ENCODE data around the gene EFS.
"Not testable (repeated sequence)": the region's sequence is repeated elsewhere in the genome, so short reads cannot be mapped to it uniquely, and the experiment has no call there.

Gene EFS

GRCh38 chr14:23398348-23398747 is 33.4 kb upstream of the EFS start:
- H3K9me3 ChIP-seq (ENCODE audit: severe bottlenecking): no peaks in the 10 kb centered on the region
- no peak for DNase-seq

GRCh38 chr14:23396781-23397407 is 31.9 kb upstream of the EFS start:
- Histone ChIP-seq H3K9me3 (ENCODE audit: severe bottlenecking) (no peaks in the 10 kb centered on the region), H3K4me3 (ENCODE audit: low read depth, low read length) (no peak overlapping the region), H3K27ac (no peak overlapping the region), H3K36me3 (no peaks in the 10 kb centered on the region), H3K27me3 (ENCODE audit: insufficient read depth, low read depth, severe bottlenecking) (no peaks in the 10 kb centered on the region)
- no peak for DNase-seq
- TF ChIP-seq, protein P1, sequence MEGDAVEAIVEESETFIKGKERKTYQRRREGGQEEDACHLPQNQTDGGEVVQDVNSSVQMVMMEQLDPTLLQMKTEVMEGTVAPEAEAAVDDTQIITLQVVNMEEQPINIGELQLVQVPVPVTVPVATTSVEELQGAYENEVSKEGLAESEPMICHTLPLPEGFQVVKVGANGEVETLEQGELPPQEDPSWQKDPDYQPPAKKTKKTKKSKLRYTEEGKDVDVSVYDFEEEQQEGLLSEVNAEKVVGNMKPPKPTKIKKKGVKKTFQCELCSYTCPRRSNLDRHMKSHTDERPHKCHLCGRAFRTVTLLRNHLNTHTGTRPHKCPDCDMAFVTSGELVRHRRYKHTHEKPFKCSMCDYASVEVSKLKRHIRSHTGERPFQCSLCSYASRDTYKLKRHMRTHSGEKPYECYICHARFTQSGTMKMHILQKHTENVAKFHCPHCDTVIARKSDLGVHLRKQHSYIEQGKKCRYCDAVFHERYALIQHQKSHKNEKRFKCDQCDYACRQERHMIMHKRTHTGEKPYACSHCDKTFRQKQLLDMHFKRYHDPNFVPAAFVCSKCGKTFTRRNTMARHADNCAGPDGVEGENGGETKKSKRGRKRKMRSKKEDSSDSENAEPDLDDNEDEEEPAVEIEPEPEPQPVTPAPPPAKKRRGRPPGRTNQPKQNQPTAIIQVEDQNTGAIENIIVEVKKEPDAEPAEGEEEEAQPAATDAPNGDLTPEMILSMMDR (IDR thresholded peaks at IDR 0.05; ENCODE audit: low read depth, low read length): no peak

More at GRCh38 chr14:23398348-23398747, 33.4 kb upstream of the EFS start:
- no peaks in the 10 kb centered on the region for H3K36me3 ChIP-seq
- TF ChIP-seq, protein P1 (IDR thresholded peaks at IDR 0.05; ENCODE audit: low read depth, low read length): no peak
- H3K27me3 ChIP-seq (ENCODE audit: insufficient read depth, low read depth, severe bottlenecking): no peaks in the 10 kb centered on the region
- no peak overlapping the region for H3K4me3 ChIP-seq (ENCODE audit: low read depth, low read length)
- no peak overlapping the region for H3K27ac ChIP-seq

DNA sequence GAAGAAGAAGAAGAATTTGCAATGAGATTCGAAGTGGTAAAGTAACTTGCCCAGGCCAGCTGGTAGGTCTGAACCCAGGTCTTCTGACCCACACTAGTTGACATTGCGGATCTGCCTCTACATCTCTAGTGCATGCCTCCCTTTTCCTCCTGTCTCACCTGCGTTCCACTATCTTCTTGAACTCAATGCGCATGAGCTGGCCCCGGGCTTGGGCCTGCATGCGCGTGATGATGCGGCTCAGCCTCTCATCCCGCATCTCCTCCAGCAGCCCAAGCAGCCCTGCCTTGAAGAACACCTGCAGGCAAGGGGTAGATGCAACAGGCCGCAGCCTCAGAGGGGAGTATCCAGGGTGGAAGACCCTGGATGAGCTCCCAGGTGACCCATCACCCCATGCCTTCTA is 31.2 kb upstream of the EFS start:
- TF ChIP-seq, protein P1 (IDR thresholded peaks at IDR 0.05; ENCODE audit: low read depth, low read length): no peak
- H3K27me3 ChIP-seq (ENCODE audit: insufficient read depth, low read depth, severe bottlenecking): no peaks in the 10 kb centered on the region
- no peaks in the 10 kb centered on the region for H3K36me3 ChIP-seq
- DNase-seq: no peak
- no peaks in the 10 kb centered on the region for H3K9me3 ChIP-seq (ENCODE audit: severe bottlenecking)
- H3K4me3 ChIP-seq (ENCODE audit: low read depth, low read length): no peak overlapping the region
- H3K27ac ChIP-seq: no peak overlapping the region

- Histone ChIP-seq H3K9me3 (ENCODE audit: severe bottlenecking) (no peaks in the 10 kb centered on the region), H3K27ac (no peak overlapping the region), H3K27me3 (ENCODE audit: insufficient read depth, low read depth, severe bottlenecking) (no peaks in the 10 kb centered on the region), H3K36me3 (no peaks in the 10 kb centered on the region), H3K4me3 (ENCODE audit: low read depth, low read length) (no peak overlapping the region)
- TF ChIP-seq, protein P1 (IDR thresholded peaks at IDR 0.05; ENCODE audit: low read depth, low read length): no peak
- no peak for DNase-seq
Measured at GRCh38 chr14:23392613-23393012, 27.6 kb upstream of the EFS start.

GRCh38 chr14:23389871-23390270 is 24.9 kb upstream of the EFS start:
- not testable (repeated sequence) for H3K36me3 ChIP-seq; DNase-seq; H3K27ac ChIP-seq; H3K9me3 ChIP-seq (ENCODE audit: severe bottlenecking); H3K4me3 ChIP-seq (ENCODE audit: low read depth, low read length); H3K27me3 ChIP-seq (ENCODE audit: insufficient read depth, low read depth, severe bottlenecking)

- H3K4me3 ChIP-seq (ENCODE audit: low read depth, low read length): no peak overlapping the region
- H3K27ac ChIP-seq: no peak overlapping the region
- H3K27me3 ChIP-seq (ENCODE audit: insufficient read depth, low read depth, severe bottlenecking): no peaks in the 10 kb centered on the region
- no peaks in the 10 kb centered on the region for H3K36me3 ChIP-seq
- no peak for DNase-seq
- no peaks in the 10 kb centered on the region for H3K9me3 ChIP-seq (ENCODE audit: severe bottlenecking)
- TF ChIP-seq, protein P1 (IDR thresholded peaks at IDR 0.05; ENCODE audit: low read depth, low read length): no peak
Measured at GRCh38 chr14:23389396-23389795, 24.4 kb upstream of the EFS start.

Measured in WERI-Rb-1 (cell line).